Retinal pigment epithelial cell (primary cell): ENCODE measurements around the gene GRM8.

Experiments
- DNase-seq: peaks from one replicate; pipeline ENCODE4 v3.0.0-alpha.2; 2010; ENCODE audit warnings: low read depth
- H3K4me3 ChIP-seq: 2 replicates; pipeline ENCODE4 v1.5.1; 2011; ENCODE audit warnings: mild to moderate bottlenecking, low read length, control low read depth, moderate library complexity
- TF ChIP-seq, protein P1 (sequence below): conservative IDR thresholded peaks from 2 replicates; pipeline ENCODE4 v1.5.1; 2011; ENCODE audit warnings: low read depth, low read length, control low read depth, inconsistent platforms

The GRM8 gene

DNA sequence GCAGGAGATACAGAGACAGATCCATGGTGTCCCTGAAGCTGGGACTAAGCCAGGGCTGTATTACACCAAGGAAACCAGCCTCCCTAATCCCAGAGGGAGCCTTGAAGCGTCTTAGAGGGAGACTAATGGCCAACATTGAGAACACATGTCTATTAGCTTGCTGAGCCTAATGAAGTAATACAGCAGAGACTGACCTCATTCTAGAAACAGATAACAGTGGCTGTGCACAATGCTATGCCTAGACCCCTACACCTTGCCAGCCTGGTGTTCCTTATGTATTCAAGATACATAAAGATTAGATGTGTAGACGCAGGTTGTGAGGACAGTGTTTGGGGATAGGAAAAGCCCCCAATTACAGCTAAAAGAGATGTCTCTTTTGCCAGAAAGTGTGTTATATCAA lies 19.1 kb downstream of the GRM8 start:
- no peak overlapping the region for H3K4me3 ChIP-seq
- TF ChIP-seq, protein P1, sequence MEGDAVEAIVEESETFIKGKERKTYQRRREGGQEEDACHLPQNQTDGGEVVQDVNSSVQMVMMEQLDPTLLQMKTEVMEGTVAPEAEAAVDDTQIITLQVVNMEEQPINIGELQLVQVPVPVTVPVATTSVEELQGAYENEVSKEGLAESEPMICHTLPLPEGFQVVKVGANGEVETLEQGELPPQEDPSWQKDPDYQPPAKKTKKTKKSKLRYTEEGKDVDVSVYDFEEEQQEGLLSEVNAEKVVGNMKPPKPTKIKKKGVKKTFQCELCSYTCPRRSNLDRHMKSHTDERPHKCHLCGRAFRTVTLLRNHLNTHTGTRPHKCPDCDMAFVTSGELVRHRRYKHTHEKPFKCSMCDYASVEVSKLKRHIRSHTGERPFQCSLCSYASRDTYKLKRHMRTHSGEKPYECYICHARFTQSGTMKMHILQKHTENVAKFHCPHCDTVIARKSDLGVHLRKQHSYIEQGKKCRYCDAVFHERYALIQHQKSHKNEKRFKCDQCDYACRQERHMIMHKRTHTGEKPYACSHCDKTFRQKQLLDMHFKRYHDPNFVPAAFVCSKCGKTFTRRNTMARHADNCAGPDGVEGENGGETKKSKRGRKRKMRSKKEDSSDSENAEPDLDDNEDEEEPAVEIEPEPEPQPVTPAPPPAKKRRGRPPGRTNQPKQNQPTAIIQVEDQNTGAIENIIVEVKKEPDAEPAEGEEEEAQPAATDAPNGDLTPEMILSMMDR = no peak
- no peak for DNase-seq

- H3K4me3 ChIP-seq = no peak overlapping the region
- no peak for DNase-seq
- TF ChIP-seq, protein P1 = no peak
Measured at GRCh38 chr7:127231415-127231814, 21.3 kb downstream of the GRM8 start.

- TF ChIP-seq, protein P1 = no peak
Measured at GRCh38 chr7:127230192-127230925, 22.4 kb downstream of the GRM8 start.

GRCh38 chr7:127226685-127227374 lies 25.9 kb downstream of the GRM8 start:
- TF ChIP-seq, protein P1 = no peak
- DNase-seq = no peak
- no peak overlapping the region for H3K4me3 ChIP-seq

More at GRCh38 chr7:127230192-127230925, 22.4 kb downstream of the GRM8 start:
- no peak overlapping the region for H3K4me3 ChIP-seq
- DNase-seq = no peak

DNA sequence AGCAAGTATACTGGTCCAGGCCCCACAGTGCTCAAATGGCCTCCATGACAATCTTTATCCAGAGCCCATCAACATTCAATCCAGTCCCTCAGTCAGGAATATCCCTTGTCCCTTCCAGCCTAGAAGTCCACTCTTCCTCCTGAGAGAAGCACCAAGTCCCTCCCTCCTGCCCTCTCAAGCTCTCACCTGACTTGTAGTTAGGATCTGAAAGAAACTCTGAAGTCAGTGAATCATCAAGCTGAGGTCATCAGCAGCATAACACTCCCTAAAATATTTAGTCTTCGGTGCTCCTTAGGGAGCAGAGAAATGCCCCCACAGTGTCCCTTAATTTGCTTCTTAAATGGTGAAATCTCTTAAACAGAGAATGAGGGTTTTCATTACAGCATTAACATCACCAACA lies 31.0 kb downstream of the GRM8 start:
- H3K4me3 ChIP-seq = no peak overlapping the region
- TF ChIP-seq, protein P1 = no peak
- no peak for DNase-seq

GRCh38 chr7:127214956-127215718 lies 37.6 kb downstream of the GRM8 start:
- TF ChIP-seq, protein P1 = no peak
- no peak for DNase-seq
- no peak overlapping the region for H3K4me3 ChIP-seq
